Gastroesophageal sphincter (tissue), 4 donors: Measurements from ENCODE around the gene BHMT2. TPM values are rescaled to one million over a fixed set of nuclear protein-coding genes. Genes with fewer than 3 reads are reported as not detected.

Experiments
- ATAC-seq: fragments of 150-250 bp; one replicate; pipeline ENCODE4 v1.9.1; 2016; ENCODE audit warnings: mild to moderate bottlenecking, moderate library complexity
- H3K27ac ChIP-seq, 4 donors: fragments of 200-600 bp; sonication (generic) in 3 of 4; 1 replicate in 3 of 4; 2 replicates in 1 of 4; pipeline ENCODE4 v1.5.1; 2016 to 2019
- H3K27me3 ChIP-seq: fragments of 200-600 bp; sonication (generic); one replicate; pipeline ENCODE4 v1.5.1; 2019
- H3K36me3 ChIP-seq, 2 donors: fragments of 200-600 bp; sonication (generic); one replicate each; pipeline ENCODE4 v1.5.1; 2019; ENCODE audit warnings: control low read depth in 1 of 2
- H3K4me1 ChIP-seq, 3 donors: fragments of 200-600 bp; sonication (generic); 1 replicate in 2 of 3; 2 replicates in 1 of 3; pipeline ENCODE4 v1.5.1; 2016 to 2019; ENCODE audit warnings: control low read depth in 2 of 3
- H3K4me3 ChIP-seq, 2 donors: fragments of 200-600 bp; sonication (generic); one replicate each; pipeline ENCODE4 v1.5.1; 2019; ENCODE audit warnings: mild to moderate bottlenecking in 1 of 2, moderate library complexity in 1 of 2
- H3K9me3 ChIP-seq, 3 donors: fragments of 200-600 bp; sonication (generic); one replicate each; pipeline ENCODE4 v1.5.1; 2017 to 2019; ENCODE audit warnings: control low read depth in 2 of 3
- EP300 ChIP-seq: sonication (generic); formaldehyde crosslinking; IDR thresholded peaks from one replicate; pipeline ENCODE4 v1.6.1; 2017; ENCODE audit warnings: antibody characterized with exemption, mild to moderate bottlenecking
- POLR2A ChIP-seq, 2 donors: fragments of 450-650 bp; IDR thresholded peaks; one replicate each; pipeline ENCODE4 v1.6.1; 2017; ENCODE audit warnings: antibody characterized with exemption in 2 of 2, mild to moderate bottlenecking in 2 of 2, moderate library complexity in 1 of 2
- POLR2AphosphoS5 ChIP-seq: sonication (generic); formaldehyde crosslinking; IDR thresholded peaks from one replicate; pipeline ENCODE4 v1.6.1; 2017; ENCODE audit warnings: antibody characterized with exemption
- WGBS, 2 donors: methylation state at CpG; one replicate each; pipeline ENCODE4 v1.1.5; 2018; ENCODE audit warnings: low coverage in 1 of 2; 5-methylcytosine and 5-hydroxymethylcytosine counted together
- total RNA-seq, 4 donors: library from RNA; depleted of rRNA; stranded (reverse); fragments of >200 nt; gene quantifications; one replicate each; pipeline ENCODE4 v1.1.0, GENCODE V29; 2016
- TF ChIP-seq, protein P1 (sequence below), 4 experiments: fragments of 200-600 bp in 2 of 4; fragments of 450-650 bp in 2 of 4; sonication (generic) in 1 of 4; IDR thresholded peaks; one replicate each; pipeline ENCODE4 v1.5.1; 2017 to 2019; ENCODE audit warnings: antibody characterized with exemption in 4 of 4, mild to moderate bottlenecking in 2 of 4, moderate library complexity in 2 of 4

BHMT2 gene
- total RNA-seq, 4 donors from 2014 or later: 41.9 to 105 (median 54.8) TPM

DNA sequence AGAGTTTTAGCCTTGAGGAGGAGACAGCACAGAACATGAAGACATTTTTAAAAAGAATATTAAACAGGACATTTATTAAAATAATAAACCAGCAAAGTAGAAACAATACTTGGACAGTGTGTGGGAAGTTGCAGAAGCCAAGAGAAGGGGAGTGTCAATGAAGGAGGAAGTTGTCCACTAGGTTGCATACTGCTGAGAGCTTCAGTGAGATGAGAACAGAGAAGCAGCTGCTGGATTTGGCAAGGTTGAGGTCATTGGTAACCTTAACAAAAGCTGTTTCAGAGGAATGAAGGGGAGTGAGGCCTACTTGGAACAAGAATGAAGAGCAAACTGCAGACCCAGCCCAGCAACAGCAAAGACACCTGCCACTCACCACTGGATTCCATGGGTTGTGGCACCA is 53.4 kb downstream of the BHMT2 start:
- H3K27me3 ChIP-seq: no peaks in the 10 kb centered on the region
- H3K4me1 ChIP-seq: peaks cover 0 to 21% (median 0%) of the 10 kb centered on the region in 3 donors
- TF ChIP-seq POLR2AphosphoS5: no peak
- H3K36me3 ChIP-seq: no peaks in the 10 kb centered on the region
- no peak overlapping the region for H3K27ac ChIP-seq
- no peak overlapping the region for H3K4me3 ChIP-seq
- H3K9me3 ChIP-seq: no peaks in the 10 kb centered on the region
- ATAC-seq: no peak

- H3K4me3 ChIP-seq: no peak overlapping the region
- H3K9me3 ChIP-seq: no peaks in the 10 kb centered on the region
- H3K27ac ChIP-seq: no peak overlapping the region
- WGBS, 2 donors: 75 to 80% methylated on average over 1 of the region's 1 CpG
- no peak for TF ChIP-seq POLR2A (IDR thresholded peaks at IDR 0.05)
- TF ChIP-seq, protein P1, sequence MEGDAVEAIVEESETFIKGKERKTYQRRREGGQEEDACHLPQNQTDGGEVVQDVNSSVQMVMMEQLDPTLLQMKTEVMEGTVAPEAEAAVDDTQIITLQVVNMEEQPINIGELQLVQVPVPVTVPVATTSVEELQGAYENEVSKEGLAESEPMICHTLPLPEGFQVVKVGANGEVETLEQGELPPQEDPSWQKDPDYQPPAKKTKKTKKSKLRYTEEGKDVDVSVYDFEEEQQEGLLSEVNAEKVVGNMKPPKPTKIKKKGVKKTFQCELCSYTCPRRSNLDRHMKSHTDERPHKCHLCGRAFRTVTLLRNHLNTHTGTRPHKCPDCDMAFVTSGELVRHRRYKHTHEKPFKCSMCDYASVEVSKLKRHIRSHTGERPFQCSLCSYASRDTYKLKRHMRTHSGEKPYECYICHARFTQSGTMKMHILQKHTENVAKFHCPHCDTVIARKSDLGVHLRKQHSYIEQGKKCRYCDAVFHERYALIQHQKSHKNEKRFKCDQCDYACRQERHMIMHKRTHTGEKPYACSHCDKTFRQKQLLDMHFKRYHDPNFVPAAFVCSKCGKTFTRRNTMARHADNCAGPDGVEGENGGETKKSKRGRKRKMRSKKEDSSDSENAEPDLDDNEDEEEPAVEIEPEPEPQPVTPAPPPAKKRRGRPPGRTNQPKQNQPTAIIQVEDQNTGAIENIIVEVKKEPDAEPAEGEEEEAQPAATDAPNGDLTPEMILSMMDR (IDR thresholded peaks at IDR 0.05): no peak
- TF ChIP-seq EP300: no peak
- TF ChIP-seq POLR2AphosphoS5: no peak
- ATAC-seq: no peak
- H3K36me3 ChIP-seq: no peaks in the 10 kb centered on the region
- H3K27me3 ChIP-seq: no peaks in the 10 kb centered on the region
- peaks cover 0 to 7% (median 0%) of the 10 kb centered on the region in 3 donors for H3K4me1 ChIP-seq
Measured at GRCh38 chr5:79124607-79125006, 55.0 kb downstream of the BHMT2 start.

DNA sequence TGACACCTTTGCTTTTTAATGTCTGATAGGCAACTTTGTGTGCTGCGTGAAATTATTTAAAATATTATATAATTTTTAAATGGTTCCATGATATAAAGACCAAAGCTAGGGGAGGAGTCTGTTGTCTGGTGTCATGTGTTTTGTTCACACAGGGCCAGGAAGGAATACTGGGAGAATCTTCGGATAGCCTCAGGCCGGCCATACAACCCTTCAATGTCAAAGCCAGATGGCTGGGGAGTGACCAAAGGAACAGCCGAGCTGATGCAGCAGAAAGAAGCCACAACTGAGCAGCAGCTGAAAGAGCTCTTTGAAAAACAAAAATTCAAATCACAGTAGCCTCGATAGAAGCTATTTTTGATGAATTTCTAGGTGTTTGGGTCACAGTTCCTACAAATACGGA is 61.2 kb downstream of the BHMT2 start:
- Histone ChIP-seq H3K9me3 (no peaks in the 10 kb centered on the region), H3K27me3 (no peaks in the 10 kb centered on the region), H3K36me3 (no peaks in the 10 kb centered on the region), H3K4me3 (no peak overlapping the region), H3K4me1 (peaks cover 0 to 26% (median 3%) of the 10 kb centered on the region in 3 donors), H3K27ac (no peak overlapping the region)
- 66 to 70% methylated on average over 6 of the region's 6 CpGs for WGBS, 2 donors
- TF ChIP-seq POLR2A (IDR thresholded peaks at IDR 0.05) (no peak), EP300 (no peak), POLR2AphosphoS5 (no peak)
- TF ChIP-seq, protein P1 (IDR thresholded peaks at IDR 0.05): no peak
- ATAC-seq: no peak

DNA sequence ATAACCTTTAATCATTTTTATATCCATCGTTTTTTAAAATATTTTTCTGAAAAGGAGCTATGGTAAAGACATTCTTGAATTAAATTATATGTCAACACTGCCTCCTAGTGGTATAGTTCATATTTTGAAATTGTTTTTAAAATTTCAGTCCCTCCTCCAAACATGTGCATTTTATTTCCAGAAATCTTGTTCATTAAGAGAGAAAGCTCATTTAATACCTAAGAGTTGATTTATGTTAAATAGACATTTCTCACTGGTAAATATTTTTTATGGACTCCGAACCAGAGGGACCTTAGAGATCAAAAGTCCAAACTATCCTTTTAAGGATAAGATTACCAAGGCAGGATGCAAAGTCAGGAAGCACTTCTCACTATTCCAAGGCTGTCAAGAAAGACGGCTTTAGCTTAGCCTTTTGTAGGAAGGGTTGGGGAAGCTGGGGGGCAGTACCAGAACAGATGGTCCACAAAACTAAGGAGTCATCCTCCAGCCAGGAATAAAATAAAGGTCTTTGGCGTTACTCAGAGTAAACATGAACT is 63.6 kb downstream of the BHMT2 start:
- H3K9me3 ChIP-seq: no peaks in the 10 kb centered on the region
- peaks cover 0 to 26% (median 3%) of the 10 kb centered on the region in 3 donors for H3K4me1 ChIP-seq
- TF ChIP-seq, protein P1 (IDR thresholded peaks at IDR 0.05): peak; percentile 24 to 69 (median 48)
- no peak for TF ChIP-seq EP300
- WGBS, 2 donors: 0 to 2% methylated on average over 3 to 4 of the region's 4 CpGs
- peak overlapping the region; percentile 40 to 49 for H3K4me3 ChIP-seq
- peak; percentile 49 for ATAC-seq
- H3K27me3 ChIP-seq: no peaks in the 10 kb centered on the region
- H3K27ac ChIP-seq: peak overlapping the region; percentile 85 to 93 (median 86)
- H3K36me3 ChIP-seq: no peaks in the 10 kb centered on the region

- peak; percentile 23 for TF ChIP-seq POLR2AphosphoS5
- no peak for TF ChIP-seq EP300
- TF ChIP-seq, protein P1 (IDR thresholded peaks at IDR 0.05): peak; percentile 70 to 85 (median 82)
- TF ChIP-seq POLR2A (IDR thresholded peaks at IDR 0.05): no peak
- Histone ChIP-seq H3K27me3 (no peaks in the 10 kb centered on the region), H3K36me3 (no peaks in the 10 kb centered on the region), H3K9me3 (no peaks in the 10 kb centered on the region), H3K4me3 (peak overlapping the region; percentile 40 to 49), H3K27ac (peak overlapping the region; percentile 85 to 93 (median 86)), H3K4me1 (peaks cover 0 to 26% (median 3%) of the 10 kb centered on the region in 3 donors)
- peak; percentile 83 for ATAC-seq
- WGBS, 2 donors: 1 to 8% methylated on average over 9 to 11 of the region's 11 CpGs
Measured at GRCh38 chr5:79133657-79134451, 64.3 kb downstream of the BHMT2 start.
